Activated CD4-positive, alpha-beta memory T cell treated with anti-CD3 and anti-CD28 coated beads for 36 hours (primary cell): Measurements from ENCODE around the gene STAT6. TPM values are rescaled to one million over a fixed set of nuclear protein-coding genes. Genes with fewer than 3 reads are reported as not detected.
A peak's percentile ranks its signal among the peaks of the same experiment; 100 is the strongest.
"Not testable (repeated sequence)": the region's sequence is repeated elsewhere in the genome, so short reads cannot be mapped to it uniquely, and the experiment has no call there.

Source experiments
- CTCF ChIA-PET: fragments of 350-600 bp; sonication (Branson Sonifier 250); formaldehyde crosslinking; loops from one replicate; lab custom pipeline; 2021; ENCODE audit warnings: antibody characterized with exemption, inconsistent platforms; lab: Charles Lee
- POLR2A ChIA-PET: fragments of 350-600 bp; sonication (Branson Sonifier 250); formaldehyde crosslinking; loops from one replicate; lab custom pipeline; 2021; ENCODE audit warnings: antibody characterized with exemption; lab: Charles Lee
- DNase-seq: peaks from one replicate; pipeline ENCODE4 v3.0.0-alpha.2; 2020
- H3K27ac Mint-ChIP-seq: one replicate; pipeline ENCODE4 v1.8.0; 2021; ENCODE audit warnings: mixed read lengths
- H3K27me3 Mint-ChIP-seq: one replicate; pipeline ENCODE4 v1.8.0; 2021; ENCODE audit warnings: mixed read lengths
- H3K36me3 Mint-ChIP-seq: one replicate; pipeline ENCODE4 v1.8.0; 2021; ENCODE audit warnings: mixed read lengths
- H3K4me1 Mint-ChIP-seq: one replicate; pipeline ENCODE4 v1.8.0; 2021; ENCODE audit warnings: low read depth, mixed read lengths
- H3K4me3 Mint-ChIP-seq: one replicate; pipeline ENCODE4 v1.8.0; 2021; ENCODE audit warnings: mild to moderate bottlenecking, mixed read lengths
- H3K9me3 Mint-ChIP-seq: one replicate; pipeline ENCODE4 v1.8.0; 2021; ENCODE audit warnings: mixed read lengths
- intact Hi-C: fragments of 100-400 bp; cut with micrococcal nuclease; formaldehyde crosslinking; loops from one replicate; pipeline ENCODE4 v1.15.1; 2023
- total RNA-seq, 2 experiments: library from RNA; stranded (reverse); gene quantifications; one replicate each; pipeline ENCODE4 v1.2.3, GENCODE V29; 2021

STAT6 gene
- total RNA-seq, 2 experiments from 2014 or later: 209 to 218 TPM

- intact Hi-C loops: no loop called here
- Mint-ChIP-seq H3K9me3 (no peaks in the 10 kb centered on the region), H3K27me3 (no peaks in the 10 kb centered on the region), H3K36me3 (peaks cover 16% of the 10 kb centered on the region), H3K27ac (peak overlapping the region; percentile 51), H3K4me3 (no peak overlapping the region), H3K4me1 (peaks cover 43% of the 10 kb centered on the region)
- ChIA-PET CTCF (interaction anchor here (1.3 to 15.6 kb wide), 4 partner anchors 12 to 31 kb away, joined by 7 to 251 read pairs (median 34); partner anchors contain the start of gene NAB2), POLR2A (interaction anchor here (3.4 kb wide), 1 partner anchor 30 kb away, joined by 41 read pairs; the partner anchor contains the start of gene STAT6)
- no peak for DNase-seq
Measured at GRCh38 chr12:57080855-57081254, 30.3 kb downstream of the STAT6 start.

DNA sequence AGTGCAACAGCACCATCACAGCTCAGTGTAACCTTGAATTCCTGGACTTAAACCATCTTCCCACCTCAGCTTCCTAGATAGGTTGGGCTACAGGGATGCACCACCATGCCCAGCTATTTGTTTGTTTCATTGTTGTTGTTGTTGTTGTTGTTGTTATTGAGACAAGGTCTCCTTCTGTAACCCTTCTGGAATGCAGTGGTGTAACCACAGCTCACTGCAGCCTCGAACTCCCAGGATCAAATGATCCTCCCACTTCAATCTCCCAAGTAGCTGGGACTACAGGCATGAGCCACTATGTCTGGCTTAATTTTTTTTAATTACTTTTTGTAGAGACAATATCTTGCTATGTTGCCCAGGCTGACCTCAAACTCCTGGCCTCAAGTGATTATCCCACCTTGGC lies 31.3 kb downstream of the STAT6 start:
- CTCF ChIA-PET: interaction anchor here (0.7 to 15.6 kb wide), 11 partner anchors 11 to 159 kb away, joined by 3 to 261 read pairs (median 5); partner anchors contain the start of genes NAB2 and STAT6
- DNase-seq: no peak
- peaks cover 16% of the 10 kb centered on the region for H3K36me3 Mint-ChIP-seq
- H3K9me3 Mint-ChIP-seq: no peaks in the 10 kb centered on the region
- POLR2A ChIA-PET: interaction anchor here (1.4 to 4.1 kb wide), 4 partner anchors 10 to 31 kb away, joined by 4 to 52 read pairs (median 28); partner anchors contain the start of genes NAB2 and STAT6
- no peaks in the 10 kb centered on the region for H3K27me3 Mint-ChIP-seq
- H3K4me3 Mint-ChIP-seq: no peak overlapping the region
- H3K4me1 Mint-ChIP-seq: peaks cover 33% of the 10 kb centered on the region
- peak overlapping the region; percentile 97 for H3K27ac Mint-ChIP-seq
- intact Hi-C loops: loop anchor here (1.0 to 10.0 kb wide), 5 partner anchors 7 to 675 kb away; partner anchors contain the start of genes CDK4, MARCHF9, MBD6 and PTGES3

DNA sequence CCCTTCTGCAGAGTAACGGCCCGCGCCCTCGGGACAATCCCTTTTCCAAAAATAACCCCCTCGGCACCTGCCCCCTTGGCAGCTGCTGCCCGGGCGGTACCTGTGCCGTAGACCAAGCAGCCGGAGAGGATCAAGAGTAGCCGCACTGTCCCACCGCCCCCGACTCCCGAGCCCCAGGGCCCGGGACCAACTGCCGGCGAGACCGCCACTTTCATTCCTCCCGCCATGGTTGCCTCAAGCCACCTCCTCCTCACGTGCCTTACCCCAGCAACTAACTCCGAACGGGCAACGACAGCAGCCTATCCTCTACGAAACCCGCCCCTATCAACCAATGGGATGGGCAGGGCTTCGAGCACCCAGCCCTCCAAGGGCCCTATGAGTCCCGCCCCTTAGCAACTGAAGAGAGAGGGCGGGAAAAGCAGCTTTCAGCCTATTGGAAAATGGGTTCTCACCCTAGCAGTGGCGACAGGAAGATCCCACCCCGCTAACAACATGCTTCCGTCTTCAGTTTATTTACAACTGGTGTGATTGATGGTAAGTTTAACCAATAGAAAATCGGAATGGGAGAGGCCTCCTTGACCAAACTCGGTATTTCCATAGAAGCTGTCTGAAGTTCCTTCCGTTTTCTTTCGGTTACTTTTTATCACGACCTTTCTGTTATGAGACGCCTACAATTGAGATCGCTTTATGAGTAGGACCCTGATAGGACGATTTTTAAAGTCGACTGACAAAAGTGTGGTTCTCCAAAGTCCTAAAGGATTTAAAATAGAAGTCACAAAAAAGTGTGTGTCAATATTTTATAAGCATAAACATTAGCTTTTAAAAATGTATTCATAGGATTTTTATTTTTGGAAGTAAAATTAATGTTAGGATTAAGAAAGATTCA lies 32.4 kb downstream of the STAT6 start, which contains the start of gene NEMP1:
NEMP1 (minus strand) TSS at position 273 of the 886 bp plus-strand sequence; CDS start at position 227, 46 bp downstream.
- intact Hi-C loops: loop anchor here (1.0 to 10.0 kb wide), 8 partner anchors 9 to 676 kb away; partner anchors contain the start of genes CDK4, MARCHF9, MBD6 and PTGES3
- H3K4me3 Mint-ChIP-seq: peak within 1 kb of the TSS; percentile 99
- peaks cover 18% of the 10 kb centered on the region for H3K36me3 Mint-ChIP-seq
- CTCF ChIA-PET: interaction anchor here (0.7 to 15.6 kb wide), 15 partner anchors 8 to 160 kb away, joined by 3 to 261 read pairs (median 5); partner anchors contain the start of genes NAB2 and STAT6
- POLR2A ChIA-PET: interaction anchor here (0.9 to 4.1 kb wide), 7 partner anchors 9 to 32 kb away, joined by 3 to 52 read pairs (median 11); partner anchors contain the start of genes NAB2 and STAT6
- peak; percentile 98 for DNase-seq
- H3K4me1 Mint-ChIP-seq: peaks cover 36% of the 10 kb centered on the region
- peak within 1 kb of the TSS; percentile 97 for H3K27ac Mint-ChIP-seq
- H3K27me3 Mint-ChIP-seq: no peaks in the 10 kb centered on the region
- H3K9me3 Mint-ChIP-seq: no peaks in the 10 kb centered on the region

GRCh38 chr12:57073566-57074450 lies 37.4 kb downstream of the STAT6 start:
- not testable (repeated sequence) for H3K27ac Mint-ChIP-seq, H3K27me3 Mint-ChIP-seq, H3K9me3 Mint-ChIP-seq, DNase-seq, H3K4me3 Mint-ChIP-seq
- Mint-ChIP-seq H3K4me1 (peaks cover 46% of the 10 kb centered on the region), H3K36me3 (peaks cover 48% of the 10 kb centered on the region)
- ChIA-PET CTCF (interaction anchor here (0.9 to 15.6 kb wide), 9 partner anchors 9 to 109 kb away, joined by 3 to 261 read pairs (median 5); partner anchors contain the start of genes NAB2, STAT6 and ZBTB39), POLR2A (interaction anchor here (0.6 to 0.7 kb wide), 3 partner anchors 17 to 25 kb away, joined by 3 read pairs; no protein-coding TSS in a partner anchor)
- intact Hi-C loops: loop anchor here (10.0 kb wide), 1 partner anchor 681 kb away; the partner anchor contains the start of genes CDK4 and MARCHF9

- intact Hi-C loops: loop anchor here (10.0 kb wide), 1 partner anchor 682 kb away; the partner anchor contains the start of genes CDK4 and MARCHF9
- peaks cover 50% of the 10 kb centered on the region for H3K36me3 Mint-ChIP-seq
- peaks cover 50% of the 10 kb centered on the region for H3K4me1 Mint-ChIP-seq
- CTCF ChIA-PET: interaction anchor here (0.8 to 15.6 kb wide), 6 partner anchors 16 to 167 kb away, joined by 3 to 261 read pairs (median 6); partner anchors contain the start of genes NAB2 and STAT6
- POLR2A ChIA-PET: interaction anchor here (1.0 kb wide), 1 partner anchor 40 kb away, joined by 4 read pairs; no protein-coding TSS in a partner anchor
- no peak overlapping the region for H3K27ac Mint-ChIP-seq
- no peaks in the 10 kb centered on the region for H3K9me3 Mint-ChIP-seq
- no peak overlapping the region for H3K4me3 Mint-ChIP-seq
- H3K27me3 Mint-ChIP-seq: no peaks in the 10 kb centered on the region
- DNase-seq: no peak
Measured at GRCh38 chr12:57072661-57073060, 38.5 kb downstream of the STAT6 start.

GRCh38 chr12:57069523-57069922 lies 41.6 kb downstream of the STAT6 start:
- POLR2A ChIA-PET: interaction anchor here (0.9 to 2.4 kb wide), 8 partner anchors 9 to 42 kb away, joined by 3 to 20 read pairs (median 6); partner anchors contain the start of genes NEMP1 and STAT6
- peaks cover 4% of the 10 kb centered on the region for H3K9me3 Mint-ChIP-seq
- peaks cover 63% of the 10 kb centered on the region for H3K36me3 Mint-ChIP-seq
- peak overlapping the region; percentile 17 for H3K4me3 Mint-ChIP-seq
- peak; percentile 68 for DNase-seq
- peak overlapping the region; percentile 91 for H3K27ac Mint-ChIP-seq
- peaks cover 63% of the 10 kb centered on the region for H3K4me1 Mint-ChIP-seq
- CTCF ChIA-PET: interaction anchor here (0.6 to 15.6 kb wide), 29 partner anchors 9 to 433 kb away, joined by 3 to 261 read pairs (median 4); partner anchors contain the start of genes LRP1, NAB2, NEMP1 and STAT6
- H3K27me3 Mint-ChIP-seq: no peaks in the 10 kb centered on the region
- intact Hi-C loops: loop anchor here (1.0 to 2.0 kb wide), 4 partner anchors 9 to 113 kb away; partner anchors contain the start of gene NEMP1

- ChIA-PET POLR2A (interaction anchor here (0.7 to 2.7 kb wide), 4 partner anchors 12 to 62 kb away, joined by 3 to 19 read pairs (median 8); partner anchors contain the start of genes LRP1, NEMP1 and STAT6), CTCF (interaction anchor here (0.8 to 11.6 kb wide), 10 partner anchors 8 to 410 kb away, joined by 3 to 206 read pairs (median 9); partner anchors contain the start of genes NEMP1, STAT6 and ZBTB39)
- H3K9me3 Mint-ChIP-seq: peaks cover 4% of the 10 kb centered on the region
- peaks cover 69% of the 10 kb centered on the region for H3K4me1 Mint-ChIP-seq
- H3K27me3 Mint-ChIP-seq: no peaks in the 10 kb centered on the region
- intact Hi-C loops: no loop called here
- H3K27ac Mint-ChIP-seq: peak overlapping the region; percentile 98
- peaks cover 71% of the 10 kb centered on the region for H3K36me3 Mint-ChIP-seq
- peak overlapping the region; percentile 31 for H3K4me3 Mint-ChIP-seq
- DNase-seq: peak; percentile 29
Measured at GRCh38 chr12:57066245-57066644, 44.9 kb downstream of the STAT6 start.

GRCh38 chr12:57063991-57064685 lies 47.0 kb downstream of the STAT6 start:
- DNase-seq: peak; percentile 58
- peaks cover 53% of the 10 kb centered on the region for H3K4me1 Mint-ChIP-seq
- peak overlapping the region; percentile 67 for H3K4me3 Mint-ChIP-seq
- peaks cover 4% of the 10 kb centered on the region for H3K9me3 Mint-ChIP-seq
- H3K27ac Mint-ChIP-seq: peak overlapping the region; percentile 98
- ChIA-PET POLR2A (interaction anchor here (0.6 to 2.7 kb wide), 5 partner anchors 14 to 65 kb away, joined by 3 to 19 read pairs (median 4); partner anchors contain the start of genes LRP1, NEMP1 and STAT6), CTCF (interaction anchor here (1.3 to 11.6 kb wide), 10 partner anchors 10 to 177 kb away, joined by 3 to 206 read pairs (median 11); partner anchors contain the start of genes NEMP1, STAT6 and ZBTB39)
- intact Hi-C loops: loop anchor here (1.0 to 2.0 kb wide), 6 partner anchors 14 to 312 kb away; partner anchors contain the start of genes NEMP1 and PRIM1
- peaks cover 70% of the 10 kb centered on the region for H3K36me3 Mint-ChIP-seq
- no peaks in the 10 kb centered on the region for H3K27me3 Mint-ChIP-seq

DNA sequence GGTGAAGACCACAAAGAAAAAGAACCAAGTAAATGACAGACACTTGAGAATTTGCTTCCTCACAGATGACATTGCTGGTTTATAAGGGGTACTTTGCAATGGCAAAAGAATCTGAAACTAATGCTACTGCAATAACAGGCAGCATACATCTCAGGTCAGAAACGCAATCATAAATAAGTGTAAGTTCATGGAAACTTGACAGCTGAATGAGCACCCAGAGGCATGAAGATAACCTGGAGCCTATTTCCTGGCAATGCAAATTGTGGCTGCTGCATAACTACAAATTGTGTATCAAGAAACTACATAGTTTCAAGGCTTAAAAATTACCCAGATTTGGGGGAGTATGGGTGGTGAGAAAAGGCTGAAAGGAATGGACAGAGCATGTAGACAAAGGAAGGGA lies 52.7 kb downstream of the STAT6 start:
- no peak overlapping the region for H3K27ac Mint-ChIP-seq
- ChIA-PET CTCF (interaction anchor here (1.1 to 11.6 kb wide), 4 partner anchors 9 to 54 kb away, joined by 3 to 206 read pairs (median 23); partner anchors contain the start of genes MYO1A, STAT6 and ZBTB39), POLR2A (no interaction called here)
- no peaks in the 10 kb centered on the region for H3K27me3 Mint-ChIP-seq
- intact Hi-C loops: no loop called here
- H3K4me3 Mint-ChIP-seq: no peak overlapping the region
- H3K9me3 Mint-ChIP-seq: no peaks in the 10 kb centered on the region
- peaks cover 18% of the 10 kb centered on the region for H3K4me1 Mint-ChIP-seq
- no peak for DNase-seq
- peaks cover 70% of the 10 kb centered on the region for H3K36me3 Mint-ChIP-seq
